Measurements from ENCODE around the gene CLCN5. TPM values are rescaled to one million over a fixed set of nuclear protein-coding genes. Genes with fewer than 3 reads are reported as not detected.

Gene CLCN5
- total RNA-seq, 2 experiments from 2014 or later = 0.61 to 1.6 TPM

DNA sequence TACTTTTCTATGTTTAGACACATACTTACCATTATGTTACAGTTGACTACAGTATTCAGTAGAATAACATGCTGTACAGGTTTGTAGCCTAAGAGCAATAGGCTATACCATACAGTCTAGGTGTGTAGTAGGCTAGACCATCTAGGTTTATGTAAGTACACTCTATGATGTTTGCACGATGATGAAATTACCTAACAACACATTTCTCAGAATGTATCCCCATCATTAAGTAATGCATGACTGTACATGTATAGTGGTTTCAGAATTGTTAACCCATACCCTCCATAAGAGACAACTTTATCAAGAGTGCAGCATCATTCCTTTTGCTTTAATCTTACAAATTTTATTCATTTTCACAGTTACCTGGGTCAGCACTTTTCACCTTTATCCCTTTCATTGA is 126.8 kb downstream of the CLCN5 start:
- Histone ChIP-seq H3K36me3 (ENCODE audit: insufficient read depth, low read length) (no peaks in the 10 kb centered on the region), H3K9me3 (ENCODE audit: control insufficient read depth in 1 of 2, insufficient read depth in 1 of 2, low read length in 2 of 2) (no peaks in the 10 kb centered on the region), H3K27ac (ENCODE audit: low read depth in 1 of 2, low read length in 2 of 2) (no peak overlapping the region), H3K4me3 (ENCODE audit: low read length) (no peak overlapping the region), H3K4me1 (ENCODE audit: insufficient read depth, low read length) (no peaks in the 10 kb centered on the region), H3K27me3 (ENCODE audit: control insufficient read depth in 1 of 2, insufficient read depth in 2 of 2, low read length in 2 of 2) (no peaks in the 10 kb centered on the region)
- Mint-ChIP-seq H3K27me3 (no peaks in the 10 kb centered on the region), H3K4me3 (no peak overlapping the region), H3K27ac (no peak overlapping the region), H3K4me1 (ENCODE audit: low read depth) (no peaks in the 10 kb centered on the region), H3K9me3 (no peaks in the 10 kb centered on the region), H3K36me3 (ENCODE audit: low read depth) (no peaks in the 10 kb centered on the region)
- TF ChIP-seq CTCF (IDR thresholded peaks at IDR 0.05) = no peak
- POLR2A ChIA-PET = no interaction called here
- ATAC-seq (ENCODE audit: poor library complexity) = no peak
- DNase-seq = no peak
- intact Hi-C loops (cut with DNase I, micrococcal nuclease) = no loop called here
- CTCF ChIA-PET = no interaction called here

- no peaks in the 10 kb centered on the region for H3K4me1 ChIP-seq (ENCODE audit: insufficient read depth, low read length)
- TF ChIP-seq CTCF (IDR thresholded peaks at IDR 0.05) = no peak
- no peaks in the 10 kb centered on the region for H3K9me3 Mint-ChIP-seq
- no peaks in the 10 kb centered on the region for H3K36me3 ChIP-seq (ENCODE audit: insufficient read depth, low read length)
- no peaks in the 10 kb centered on the region for H3K4me1 Mint-ChIP-seq (ENCODE audit: low read depth)
- no peaks in the 10 kb centered on the region for H3K27me3 ChIP-seq (ENCODE audit: control insufficient read depth in 1 of 2, insufficient read depth in 2 of 2, low read length in 2 of 2)
- DNase-seq (no peak), ATAC-seq (ENCODE audit: poor library complexity) (no peak)
- no peaks in the 10 kb centered on the region for H3K36me3 Mint-ChIP-seq (ENCODE audit: low read depth)
- CTCF ChIA-PET = no interaction called here
- intact Hi-C loops (cut with DNase I, micrococcal nuclease) = no loop called here
- POLR2A ChIA-PET = no interaction called here
- no peaks in the 10 kb centered on the region for H3K27me3 Mint-ChIP-seq
- no peak overlapping the region for H3K27ac Mint-ChIP-seq
- H3K27ac ChIP-seq (ENCODE audit: low read depth in 1 of 2, low read length in 2 of 2) = no peak overlapping the region
- no peak overlapping the region for H3K4me3 Mint-ChIP-seq
- H3K4me3 ChIP-seq (ENCODE audit: low read length) = no peak overlapping the region
- no peaks in the 10 kb centered on the region for H3K9me3 ChIP-seq (ENCODE audit: control insufficient read depth in 1 of 2, insufficient read depth in 1 of 2, low read length in 2 of 2)
Measured at GRCh38 chrX:50054147-50054546, 131.8 kb downstream of the CLCN5 start.

GRCh38 chrX:50066318-50066937 is 144.0 kb downstream of the CLCN5 start:
- H3K36me3 ChIP-seq (ENCODE audit: insufficient read depth, low read length) = no peaks in the 10 kb centered on the region
- Mint-ChIP-seq H3K36me3 (ENCODE audit: low read depth) (peaks cover 9% of the 10 kb centered on the region), H3K9me3 (no peaks in the 10 kb centered on the region), H3K4me3 (no peak overlapping the region), H3K4me1 (ENCODE audit: low read depth) (no peaks in the 10 kb centered on the region), H3K27me3 (no peaks in the 10 kb centered on the region), H3K27ac (no peak overlapping the region)
- intact Hi-C loops (cut with DNase I, micrococcal nuclease) = no loop called here
- no peaks in the 10 kb centered on the region for H3K4me1 ChIP-seq (ENCODE audit: insufficient read depth, low read length)
- POLR2A ChIA-PET = no interaction called here
- DNase-seq (no peak), ATAC-seq (ENCODE audit: poor library complexity) (no peak)
- no peak for TF ChIP-seq CTCF (IDR thresholded peaks at IDR 0.05)
- no peak overlapping the region for H3K4me3 ChIP-seq (ENCODE audit: low read length)
- H3K27ac ChIP-seq (ENCODE audit: low read depth in 1 of 2, low read length in 2 of 2) = no peak overlapping the region
- CTCF ChIA-PET = no interaction called here
- H3K9me3 ChIP-seq (ENCODE audit: control insufficient read depth in 1 of 2, insufficient read depth in 1 of 2, low read length in 2 of 2) = no peaks in the 10 kb centered on the region
- no peaks in the 10 kb centered on the region for H3K27me3 ChIP-seq (ENCODE audit: control insufficient read depth in 1 of 2, insufficient read depth in 2 of 2, low read length in 2 of 2)

Measured in CD4-positive, alpha-beta T cell (primary cell).